Smooth muscle cell (in vitro differentiated cells): ENCODE measurements around the gene BCAR3. TPM values are rescaled to one million over a fixed set of nuclear protein-coding genes. Genes with fewer than 3 reads are reported as not detected.

Experiments used
- DNase-seq: peaks from one replicate; lab custom pipeline; 2025; ENCODE audit not compliant: unreplicated experiment; lab: John Stamatoyannopoulos, UW
- H2AFZ ChIP-seq: fragments of 200-600 bp; sonication (generic); 2 replicates; pipeline ENCODE4 v1.6.0; 2016; ENCODE audit warnings: antibody characterized with exemption, low read depth, mild to moderate bottlenecking
- H3F3A ChIP-seq: fragments of 200-600 bp; sonication (generic); 2 replicates; pipeline ENCODE4 v1.6.0; 2017; ENCODE audit warnings: antibody characterized with exemption, low read depth
- H3K27ac ChIP-seq: fragments of 200-600 bp; sonication (generic); 2 replicates; pipeline ENCODE4 v1.5.1; 2016; ENCODE audit warnings: low read depth, mild to moderate bottlenecking
- H3K27me3 ChIP-seq: fragments of 200-600 bp; sonication (generic); 2 replicates; pipeline ENCODE4 v1.6.1; 2016; ENCODE audit warnings: low read depth, mild to moderate bottlenecking
- H3K36me3 ChIP-seq: fragments of 200-600 bp; sonication (generic); 2 replicates; pipeline ENCODE4 v1.5.1; 2016; ENCODE audit warnings: low read depth
- H3K4me1 ChIP-seq: fragments of 200-600 bp; sonication (generic); 2 replicates; pipeline ENCODE4 v1.5.1; 2016; ENCODE audit warnings: low read depth
- H3K4me2 ChIP-seq: fragments of 200-600 bp; sonication (generic); 2 replicates; pipeline ENCODE4 v1.6.0; 2016; ENCODE audit warnings: mild to moderate bottlenecking
- H3K4me3 ChIP-seq: fragments of 200-600 bp; sonication (generic); 2 replicates; pipeline ENCODE4 v1.5.1; 2016; ENCODE audit warnings: mild to moderate bottlenecking
- H3K79me2 ChIP-seq: fragments of 200-600 bp; sonication (generic); 2 replicates; pipeline ENCODE4 v1.6.0; 2016; ENCODE audit warnings: low read depth, mild to moderate bottlenecking
- H3K9ac ChIP-seq: fragments of 200-600 bp; sonication (generic); 2 replicates; pipeline ENCODE4 v1.6.0; 2016; ENCODE audit warnings: low read depth
- H3K9me3 ChIP-seq: fragments of 200-600 bp; sonication (generic); replicated peaks from 2 replicates; pipeline ENCODE4 v1.5.1; 2016; ENCODE audit warnings: low read depth
- H4K20me1 ChIP-seq: fragments of 200-600 bp; sonication (generic); 2 replicates; pipeline ENCODE4 v1.6.0; 2016; ENCODE audit warnings: low read depth
- WGBS: methylation state at CpG from one replicate; pipeline ENCODE4 v1.1.7; 2016; ENCODE audit warnings: low lambda C conversion rate; 5-methylcytosine and 5-hydroxymethylcytosine counted together
- polyA plus RNA-seq: library from polyadenylated mRNA; unstranded; fragments of >200 nt; fragmentation: Nextera tagmentation; extraction: Ambion mirVana; gene quantifications from 2 replicates; pipeline ENCODE4 v1.2.1, GENCODE V29; 2016
- total RNA-seq: library from RNA; depleted of rRNA; stranded (reverse); fragments of >200 nt; gene quantifications from 2 replicates; pipeline ENCODE4 v1.2.3, GENCODE V29; 2014
- TF ChIP-seq, protein P1 (sequence below): fragments of 200-600 bp; sonication (generic); IDR thresholded peaks from 2 replicates; pipeline ENCODE4 v1.5.1; 2017; ENCODE audit warnings: borderline replicate concordance, mild to moderate bottlenecking, antibody characterized with exemption; ENCODE audit not compliant: insufficient read depth, poor library complexity, severe bottlenecking

BCAR3 gene
- total and polyA plus RNA-seq, 2 experiments from 2014 or later, result 21.4 to 24.9 TPM

- Histone ChIP-seq H3K36me3 (peaks cover 5% of the 10 kb centered on the region), H3K4me3 (no peak overlapping the region), H2AFZ (no peak overlapping the region), H3K9ac (no peak overlapping the region), H4K20me1 (peaks cover 42% of the 10 kb centered on the region), H3F3A (peaks cover 6% of the 10 kb centered on the region), H3K79me2 (peaks cover 7% of the 10 kb centered on the region), H3K27me3 (no peaks in the 10 kb centered on the region), H3K4me1 (peaks cover 16% of the 10 kb centered on the region), H3K27ac (no peak overlapping the region), H3K4me2 (no peak overlapping the region), H3K9me3 (no peaks in the 10 kb centered on the region)
- WGBS, result 96% methylated on average over 1 of the region's 1 CpG
- TF ChIP-seq, protein P1, sequence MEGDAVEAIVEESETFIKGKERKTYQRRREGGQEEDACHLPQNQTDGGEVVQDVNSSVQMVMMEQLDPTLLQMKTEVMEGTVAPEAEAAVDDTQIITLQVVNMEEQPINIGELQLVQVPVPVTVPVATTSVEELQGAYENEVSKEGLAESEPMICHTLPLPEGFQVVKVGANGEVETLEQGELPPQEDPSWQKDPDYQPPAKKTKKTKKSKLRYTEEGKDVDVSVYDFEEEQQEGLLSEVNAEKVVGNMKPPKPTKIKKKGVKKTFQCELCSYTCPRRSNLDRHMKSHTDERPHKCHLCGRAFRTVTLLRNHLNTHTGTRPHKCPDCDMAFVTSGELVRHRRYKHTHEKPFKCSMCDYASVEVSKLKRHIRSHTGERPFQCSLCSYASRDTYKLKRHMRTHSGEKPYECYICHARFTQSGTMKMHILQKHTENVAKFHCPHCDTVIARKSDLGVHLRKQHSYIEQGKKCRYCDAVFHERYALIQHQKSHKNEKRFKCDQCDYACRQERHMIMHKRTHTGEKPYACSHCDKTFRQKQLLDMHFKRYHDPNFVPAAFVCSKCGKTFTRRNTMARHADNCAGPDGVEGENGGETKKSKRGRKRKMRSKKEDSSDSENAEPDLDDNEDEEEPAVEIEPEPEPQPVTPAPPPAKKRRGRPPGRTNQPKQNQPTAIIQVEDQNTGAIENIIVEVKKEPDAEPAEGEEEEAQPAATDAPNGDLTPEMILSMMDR, result no peak
- no peak for DNase-seq
These were observed 107.6 kb downstream of the BCAR3 start for GRCh38 chr1:93573940-93574469.

DNA sequence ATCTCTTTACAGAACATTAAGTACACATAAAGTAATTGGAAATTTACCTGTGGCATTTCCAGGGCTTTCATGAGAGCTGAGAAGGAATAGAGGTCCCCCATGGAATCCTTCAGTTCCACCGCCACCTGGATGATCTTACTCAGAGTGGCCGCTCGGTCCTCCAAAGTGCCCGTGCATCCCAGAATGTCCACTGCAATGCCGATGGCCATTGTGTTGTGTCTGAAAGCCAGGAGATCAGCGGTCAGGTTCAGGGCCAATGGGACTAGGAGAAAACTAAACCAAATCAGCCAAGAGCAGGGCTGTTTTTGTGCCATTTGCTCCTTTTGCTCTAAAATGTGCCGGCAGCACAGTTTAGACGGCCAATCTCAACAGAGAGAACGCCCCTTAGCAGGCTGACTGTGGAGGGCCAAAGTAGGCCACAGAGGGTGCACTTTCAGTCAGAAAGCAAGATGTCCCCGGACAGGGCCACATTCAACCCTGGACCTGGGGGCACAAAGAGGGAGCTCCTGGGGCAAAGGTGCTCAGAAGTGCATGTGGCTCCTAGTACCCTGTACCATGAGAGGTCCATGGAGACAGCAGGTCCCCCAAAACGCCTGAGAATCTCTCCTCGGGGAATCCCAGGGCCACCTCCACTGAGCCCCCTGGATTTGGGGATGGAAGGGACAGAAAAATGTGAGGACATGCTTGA lies 109.9 kb downstream of the BCAR3 start:
- Histone ChIP-seq H3K27me3 (no peaks in the 10 kb centered on the region), H3K4me2 (no peak overlapping the region), H3K27ac (no peak overlapping the region), H3K9ac (no peak overlapping the region), H3K4me3 (no peak overlapping the region), H3F3A (peaks cover 18% of the 10 kb centered on the region), H4K20me1 (peaks cover 37% of the 10 kb centered on the region), H3K36me3 (peaks cover 5% of the 10 kb centered on the region), H3K79me2 (no peaks in the 10 kb centered on the region), H3K4me1 (peaks cover 15% of the 10 kb centered on the region), H2AFZ (no peak overlapping the region), H3K9me3 (no peaks in the 10 kb centered on the region)
- DNase-seq, result no peak
- TF ChIP-seq, protein P1, result no peak
- WGBS, result 95% methylated on average over 12 of the region's 12 CpGs

DNA sequence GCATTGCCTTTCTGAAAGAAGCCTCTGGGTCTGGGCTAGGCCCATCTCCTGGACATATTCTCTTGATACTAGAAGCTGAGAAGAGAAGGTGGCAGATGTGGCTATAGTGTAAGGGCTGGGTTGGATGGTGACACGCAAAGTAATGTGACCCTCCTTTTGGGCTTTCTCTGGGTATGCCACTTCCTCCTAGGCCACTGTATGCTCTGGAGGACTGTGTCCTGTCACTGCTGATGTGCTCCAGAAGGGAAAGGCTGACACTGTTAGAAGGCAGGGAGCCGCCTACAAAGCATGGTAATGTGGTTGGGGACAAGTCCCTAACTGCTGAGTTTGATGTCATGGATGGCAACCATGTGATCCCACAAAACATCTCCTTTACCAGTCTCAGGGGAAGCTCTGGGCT lies 112.1 kb downstream of the BCAR3 start:
- no peak overlapping the region for H3K4me2 ChIP-seq
- peaks cover 36% of the 10 kb centered on the region for H4K20me1 ChIP-seq
- no peak overlapping the region for H3K4me3 ChIP-seq
- no peaks in the 10 kb centered on the region for H3K9me3 ChIP-seq
- H3K79me2 ChIP-seq, result no peaks in the 10 kb centered on the region
- TF ChIP-seq, protein P1, result no peak
- H2AFZ ChIP-seq, result no peak overlapping the region
- no peaks in the 10 kb centered on the region for H3K27me3 ChIP-seq
- H3K4me1 ChIP-seq, result no peaks in the 10 kb centered on the region
- peaks cover 28% of the 10 kb centered on the region for H3F3A ChIP-seq
- H3K27ac ChIP-seq, result peak overlapping the region; percentile 90
- H3K9ac ChIP-seq, result no peak overlapping the region
- H3K36me3 ChIP-seq, result peaks cover 5% of the 10 kb centered on the region
- DNase-seq, result no peak
- 90% methylated on average over 2 of the region's 2 CpGs for WGBS
